K562 (cell line): ENCODE measurements around the gene NAV2. TPM values are rescaled to one million over a fixed set of nuclear protein-coding genes. Genes with fewer than 3 reads are reported as not detected.

Experiments
- ATAC-seq: fragments of 200-7000 bp; cut with Tn5 transposase; 3 replicates; pipeline ENCODE4 v1.9.1; 2020; ENCODE audit warnings: moderate library complexity
- BruUV-seq: library from RNA; stranded (reverse); fragments of 400-500 nt; replicated peaks from 2 replicates; lab custom pipeline; 2021; lab: Mats Ljungman, UMichigan
- CTCF ChIA-PET: fragments of 300-600 bp; formaldehyde crosslinking; extraction: SDS; loops from one replicate; lab custom pipeline; 2021; ENCODE audit warnings: low intra/inter-chr PET ratio; lab: Yijun Ruan, JAX
- POLR2A ChIA-PET: fragments of 300-600, 350-650 bp; sonication (Branson Sonifier 250); formaldehyde crosslinking; extraction: SDS; loops from one replicate; lab custom pipeline; 2021; ENCODE audit warnings: antibody characterized with exemption, inconsistent platforms; lab: Yijun Ruan, JAX
- DNase-seq, 4 experiments: peaks; one replicate each; pipeline versions ENCODE4 v3.0.0 to v3.0.0-alpha.2; 2011 to 2018; ENCODE audit warnings: low spot score in 3 of 4, mixed read lengths in 3 of 4; ENCODE audit errors: extremely low read depth in 1 of 4
- FAIRE-seq: peaks from 2 replicates; lab custom pipeline; 2011; peaks lifted over from hg19 to GRCh38; lab: Jason Lieb, UNC
- H2AFZ ChIP-seq: 2 replicates; pipeline ENCODE4 v1.6.0; 2011; ENCODE audit warnings: low read depth, low read length, control low read depth, inconsistent platforms
- H3K27ac ChIP-seq: fragments of 200-600 bp; 3 replicates; pipeline ENCODE4 v1.8.0; 2011; ENCODE audit warnings: low read depth, mild to moderate bottlenecking, control low read depth, inconsistent platforms, low read length, moderate library complexity, mixed read lengths; ENCODE audit errors: extremely low read depth
- H3K27me3 ChIP-seq, 2 experiments: fragments of 300-600 bp in 1 of 2; 2 replicates in 1 of 2; 3 replicates in 1 of 2; pipeline versions ENCODE4 v1.6.0 to v1.8.0; 2011; ENCODE audit warnings: inconsistent platforms in 2 of 2, low read length in 2 of 2, mild to moderate bottlenecking in 1 of 2, mixed read lengths in 1 of 2, moderate library complexity in 1 of 2; ENCODE audit not compliant: control insufficient read depth in 2 of 2, insufficient read depth in 2 of 2
- H3K36me3 ChIP-seq: fragments of 300-600 bp; 3 replicates; pipeline ENCODE4 v1.8.0; 2011; ENCODE audit warnings: mild to moderate bottlenecking, low read length, inconsistent platforms; ENCODE audit not compliant: control insufficient read depth, insufficient read depth
- H3K4me1 ChIP-seq, 2 experiments: fragments of 200-600 bp in 1 of 2; replicated peaks in 1 of 2; 2 replicates in 1 of 2; 3 replicates in 1 of 2; pipeline versions ENCODE4 v1.5.1 to v1.8.0; 2011; ENCODE audit warnings: inconsistent platforms in 2 of 2, low read length in 2 of 2, mild to moderate bottlenecking in 1 of 2, mixed read lengths in 1 of 2, moderate library complexity in 1 of 2; ENCODE audit not compliant: control insufficient read depth in 2 of 2, insufficient read depth in 2 of 2
- H3K4me2 ChIP-seq: 2 replicates; pipeline ENCODE4 v1.6.1; 2011; ENCODE audit warnings: low read length, control low read depth, inconsistent platforms, mixed read lengths; ENCODE audit not compliant: insufficient read depth
- H3K4me3 ChIP-seq: fragments of 200-600 bp; sonication (generic), shearing (Covaris generic); 2 replicates; pipeline ENCODE4 v1.5.1; 2016; ENCODE audit warnings: control low read depth, inconsistent platforms
- H3K79me2 ChIP-seq: fragments of 200-600 bp; 3 replicates; pipeline ENCODE4 v1.8.0; 2011; ENCODE audit warnings: low read length, inconsistent platforms; ENCODE audit not compliant: control insufficient read depth, insufficient read depth
- H3K9ac ChIP-seq, 2 experiments: 2 replicates each; pipeline versions ENCODE4 v1.6.0 to v1.6.1; 2011; ENCODE audit warnings: low read depth in 2 of 2, low read length in 2 of 2, control low read depth in 1 of 2, inconsistent platforms in 1 of 2, mild to moderate bottlenecking in 1 of 2, mixed read lengths in 1 of 2; ENCODE audit not compliant: insufficient read depth in 1 of 2
- H3K9me1 ChIP-seq: one replicate; pipeline ENCODE4 v1.6.0; 2011; ENCODE audit warnings: inconsistent platforms, mild to moderate bottlenecking, low read length, moderate library complexity; ENCODE audit not compliant: control insufficient read depth, insufficient read depth
- H3K9me3 ChIP-seq: replicated peaks from 2 replicates; pipeline ENCODE4 v1.5.1; 2011; ENCODE audit warnings: low read depth, low read length, inconsistent platforms; ENCODE audit not compliant: control insufficient read depth, insufficient read depth
- H4K20me1 ChIP-seq: replicated peaks from 2 replicates; pipeline ENCODE4 v1.6.1; 2011; ENCODE audit warnings: low read length, inconsistent platforms, mixed read lengths; ENCODE audit not compliant: control insufficient read depth, insufficient read depth
- BACH1 ChIP-seq: fragments of 200-800 bp; sonication (Bioruptor generic); IDR thresholded peaks from 2 replicates; pipeline ENCODE4 v1.6.1; 2016; ENCODE audit warnings: missing genetic modification characterization, missing compliant biosample characterization
- CAMTA2 ChIP-seq: fragments of 250-450 bp; sonication (Bioruptor Pico); conservative IDR thresholded peaks from 2 replicates; pipeline ENCODE4 v1.5.1; 2022
- DNMT1 ChIP-seq: fragments of 450-650 bp; IDR thresholded peaks from 2 replicates; pipeline ENCODE4 v1.6.1; 2016; ENCODE audit warnings: antibody characterized with exemption, mild to moderate bottlenecking
- HDAC1 ChIP-seq, 2 experiments: fragments of 450-650 bp; IDR thresholded peaks; 2 replicates each; pipeline ENCODE4 v1.6.1; 2016 to 2017; ENCODE audit warnings: inconsistent platforms in 1 of 2, mild to moderate bottlenecking in 1 of 2, moderate library complexity in 1 of 2
- PPARD ChIP-seq: fragments of 250-450 bp; sonication (Bioruptor Pico); IDR thresholded peaks from 2 replicates; pipeline ENCODE4 v1.8.0; 2022; ENCODE audit warnings: inconsistent platforms, mild to moderate bottlenecking, moderate library complexity
- SP2 ChIP-seq: IDR thresholded peaks from 2 replicates; pipeline ENCODE4 v1.6.1; 2011; ENCODE audit warnings: mild to moderate bottlenecking, low read depth, low read length, moderate library complexity; ENCODE audit not compliant: poor library complexity, severe bottlenecking; ENCODE audit errors: extremely low read depth
- SRSF1 ChIP-seq: fragments of 200-400 bp; formaldehyde crosslinking; IDR thresholded peaks from 2 replicates; pipeline ENCODE4 v1.6.1; 2017; ENCODE audit warnings: mild to moderate bottlenecking, low read depth, low read length, moderate library complexity
- TCFL5 ChIP-seq: fragments of 250-450 bp; sonication (Bioruptor Pico); conservative IDR thresholded peaks from 2 replicates; pipeline ENCODE4 v1.6.1; 2021; ENCODE audit warnings: mild to moderate bottlenecking, moderate library complexity, matching md5 sums
- ZNF217 ChIP-seq: sonication (generic); formaldehyde crosslinking; IDR thresholded peaks from 2 replicates; pipeline ENCODE4 v1.8.0; 2022; ENCODE audit warnings: mild to moderate bottlenecking, missing genetic modification reagents
- WGBS: fragments of 100-300 bp; shearing (Covaris generic); methylation state at CpG from one replicate; pipeline ENCODE4 v1.1.6; 2016; ENCODE audit warnings: low coverage, mixed read lengths; ENCODE audit not compliant: insufficient coverage; ENCODE audit errors: missing lambda C conversion rate; 5-methylcytosine and 5-hydroxymethylcytosine counted together
- in situ Hi-C: fragments of 300-500 bp; cut with MboI; formaldehyde crosslinking; loops from 4 replicates; pipeline ENCODE4 v1.15.0; 2018; ENCODE audit warnings: inconsistent platforms, mixed read lengths
- intact Hi-C: fragments of 100-400 bp; cut with micrococcal nuclease; formaldehyde crosslinking; loops from 2 replicates; pipeline ENCODE4 v1.14.2; 2022
- polyA plus RNA-seq, 8 experiments: library from polyadenylated mRNA; depleted of rRNA in 4 of 8; stranded (reverse) in 5 of 8; unstranded in 3 of 8; fragments of >200 nt; fragmentation: Nextera tagmentation in 2 of 8; fragmentation: Illumina TruSeq in 1 of 8; extraction: Ambion mirVana in 2 of 8; extraction: Trizol in 1 of 8; gene quantifications; 2 replicates each; pipeline versions ENCODE4 v1.2.1 to v1.2.3, GENCODE V29; 2011 to 2014; ENCODE audit warnings: inconsistent platforms in 1 of 8, missing spikeins in 1 of 8
- total RNA-seq, 7 experiments: library from RNA; depleted of rRNA in 6 of 7; stranded (reverse); fragments of >200 nt in 6 of 7; fragmentation: Illumina TruSeq in 2 of 7; extraction: Trizol in 2 of 7; gene quantifications; 2 replicates each; pipeline versions ENCODE4 v1.2.1 to v1.2.3, GENCODE V29; 2011 to 2021; ENCODE audit warnings: low replicate concordance in 1 of 7
- TF ChIP-seq, protein P1 (sequence below): fragments of 450-650 bp; conservative IDR thresholded peaks from 2 replicates; pipeline ENCODE4 v1.6.1; 2016; ENCODE audit warnings: missing genetic modification characterization, low read depth, mild to moderate bottlenecking, control low read depth, missing compliant biosample characterization
- TF ChIP-seq, protein P2 (sequence below): fragments of 200-800 bp; sonication (Bioruptor generic); IDR thresholded peaks from 2 replicates; pipeline ENCODE4 v1.6.1; 2017; ENCODE audit warnings: missing genetic modification characterization, missing compliant biosample characterization

Gene NAV2
- total and polyA plus RNA-seq, 9 of the 15 experiments (the other 6 are each of a cell fraction or from before 2014, with no cell fraction given): 0.03 to 0.35 (median 0.05) TPM

DNA sequence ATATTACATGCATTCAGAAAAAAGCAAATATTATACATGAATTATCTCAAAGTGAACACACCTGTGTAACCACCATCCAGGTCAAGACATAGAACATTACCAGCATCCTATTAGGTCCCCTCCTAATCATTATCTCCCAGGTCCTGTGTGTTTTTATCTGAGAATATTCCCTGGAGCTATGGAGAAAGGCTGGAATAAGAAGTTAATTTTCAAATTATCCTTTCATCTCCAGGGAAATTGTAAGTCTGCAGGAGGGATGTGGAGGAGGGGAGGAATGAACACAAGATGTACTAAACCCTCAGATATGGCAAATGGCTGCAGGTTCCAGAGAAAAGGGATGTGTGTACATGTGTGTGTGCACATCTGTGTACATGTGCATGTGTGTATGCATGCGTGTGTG, 25.2 kb upstream of the NAV2 start:
- DNase-seq (no peak), FAIRE-seq (no peak), ATAC-seq (no peak)
- no peak overlapping the region for H3K4me3 ChIP-seq
- POLR2A ChIA-PET: no interaction called here
- no peak for TF ChIP-seq DNMT1
- no peak for TF ChIP-seq SRSF1
- no peak for TF ChIP-seq SP2
- TF ChIP-seq, protein P1, sequence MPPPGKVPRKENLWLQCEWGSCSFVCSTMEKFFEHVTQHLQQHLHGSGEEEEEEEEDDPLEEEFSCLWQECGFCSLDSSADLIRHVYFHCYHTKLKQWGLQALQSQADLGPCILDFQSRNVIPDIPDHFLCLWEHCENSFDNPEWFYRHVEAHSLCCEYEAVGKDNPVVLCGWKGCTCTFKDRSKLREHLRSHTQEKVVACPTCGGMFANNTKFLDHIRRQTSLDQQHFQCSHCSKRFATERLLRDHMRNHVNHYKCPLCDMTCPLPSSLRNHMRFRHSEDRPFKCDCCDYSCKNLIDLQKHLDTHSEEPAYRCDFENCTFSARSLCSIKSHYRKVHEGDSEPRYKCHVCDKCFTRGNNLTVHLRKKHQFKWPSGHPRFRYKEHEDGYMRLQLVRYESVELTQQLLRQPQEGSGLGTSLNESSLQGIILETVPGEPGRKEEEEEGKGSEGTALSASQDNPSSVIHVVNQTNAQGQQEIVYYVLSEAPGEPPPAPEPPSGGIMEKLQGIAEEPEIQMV (tag): no peak
- TF ChIP-seq ZNF217 (CRISPR knock-in tag): no peak
- TF ChIP-seq, protein P2, sequence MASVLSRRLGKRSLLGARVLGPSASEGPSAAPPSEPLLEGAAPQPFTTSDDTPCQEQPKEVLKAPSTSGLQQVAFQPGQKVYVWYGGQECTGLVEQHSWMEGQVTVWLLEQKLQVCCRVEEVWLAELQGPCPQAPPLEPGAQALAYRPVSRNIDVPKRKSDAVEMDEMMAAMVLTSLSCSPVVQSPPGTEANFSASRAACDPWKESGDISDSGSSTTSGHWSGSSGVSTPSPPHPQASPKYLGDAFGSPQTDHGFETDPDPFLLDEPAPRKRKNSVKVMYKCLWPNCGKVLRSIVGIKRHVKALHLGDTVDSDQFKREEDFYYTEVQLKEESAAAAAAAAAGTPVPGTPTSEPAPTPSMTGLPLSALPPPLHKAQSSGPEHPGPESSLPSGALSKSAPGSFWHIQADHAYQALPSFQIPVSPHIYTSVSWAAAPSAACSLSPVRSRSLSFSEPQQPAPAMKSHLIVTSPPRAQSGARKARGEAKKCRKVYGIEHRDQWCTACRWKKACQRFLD (CRISPR knock-in tag): no peak
- no peak for TF ChIP-seq CAMTA2 (CRISPR knock-in tag)
- no peak for TF ChIP-seq TCFL5 (CRISPR knock-in tag)
- TF ChIP-seq PPARD (CRISPR knock-in tag): no peak
- no peak for TF ChIP-seq BACH1
- TF ChIP-seq HDAC1 (IDR thresholded peaks at IDR 0.05): no peak
- in situ Hi-C loops: no loop called here
- no peaks in the 10 kb centered on the region; a peak in 1 of 5 replicates for H3K4me1 ChIP-seq
- no peaks in the 10 kb centered on the region for H3K9me3 ChIP-seq
- H3K9me1 ChIP-seq: no peaks in the 10 kb centered on the region
- 0% methylated on average over 1 of the region's 1 CpG for WGBS
- no peak overlapping the region for H2AFZ ChIP-seq
- CTCF ChIA-PET: no interaction called here
- H3K79me2 ChIP-seq: no peaks in the 10 kb centered on the region
- 0 out of 2 replicates have a peak, but pooled peaks cover 3% of the 10 kb centered on the region for H4K20me1 ChIP-seq
- no TSS peak for BruUV-seq
- H3K9ac ChIP-seq: no peak overlapping the region
- no peak overlapping the region for H3K27ac ChIP-seq
- no peak overlapping the region for H3K4me2 ChIP-seq
- H3K27me3 ChIP-seq: peaks cover 0 to 10% of the 10 kb centered on the region in 2 experiments; a peak in 2 of 5 replicates
- intact Hi-C loops: no loop called here
- no peaks in the 10 kb centered on the region for H3K36me3 ChIP-seq
